Measurements from ENCODE around the gene GAPDHS.

The GAPDHS gene

DNA sequence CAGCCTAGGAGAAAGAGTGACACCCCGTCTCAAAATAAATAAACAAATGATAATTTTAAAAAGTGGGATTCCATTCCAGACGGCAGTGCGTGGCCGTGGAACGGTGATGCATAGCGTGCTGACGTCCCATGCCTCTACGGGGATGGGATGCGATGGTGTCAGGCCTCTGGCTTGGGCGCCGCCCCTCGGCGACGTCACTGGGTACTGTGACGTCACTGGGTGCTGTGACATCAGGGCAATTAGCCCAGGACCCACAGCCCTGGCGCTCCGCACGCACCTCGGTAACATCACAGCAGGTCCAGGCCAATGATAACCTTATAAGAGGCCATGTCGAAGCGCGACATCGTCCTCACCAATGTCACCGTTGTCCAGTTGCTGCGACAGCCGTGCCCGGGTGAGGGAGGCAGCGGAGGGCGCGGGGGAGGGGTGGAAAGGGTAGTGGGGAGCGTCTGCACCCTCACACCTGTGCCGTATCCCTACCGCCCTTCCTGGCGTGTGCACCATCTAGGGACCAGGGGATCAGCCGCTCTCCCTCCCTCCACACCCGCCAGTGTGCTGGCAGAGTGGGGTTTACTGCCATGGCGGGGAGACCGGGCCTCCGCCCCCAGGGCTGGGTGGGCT is at the start of gene GAPDHS:
Gene GAPDHS (plus strand): TSS at position 256 of the 621 bp plus-strand sequence. CDS start 72 bp downstream, at position 328.
- no peak for DNase-seq

DNA sequence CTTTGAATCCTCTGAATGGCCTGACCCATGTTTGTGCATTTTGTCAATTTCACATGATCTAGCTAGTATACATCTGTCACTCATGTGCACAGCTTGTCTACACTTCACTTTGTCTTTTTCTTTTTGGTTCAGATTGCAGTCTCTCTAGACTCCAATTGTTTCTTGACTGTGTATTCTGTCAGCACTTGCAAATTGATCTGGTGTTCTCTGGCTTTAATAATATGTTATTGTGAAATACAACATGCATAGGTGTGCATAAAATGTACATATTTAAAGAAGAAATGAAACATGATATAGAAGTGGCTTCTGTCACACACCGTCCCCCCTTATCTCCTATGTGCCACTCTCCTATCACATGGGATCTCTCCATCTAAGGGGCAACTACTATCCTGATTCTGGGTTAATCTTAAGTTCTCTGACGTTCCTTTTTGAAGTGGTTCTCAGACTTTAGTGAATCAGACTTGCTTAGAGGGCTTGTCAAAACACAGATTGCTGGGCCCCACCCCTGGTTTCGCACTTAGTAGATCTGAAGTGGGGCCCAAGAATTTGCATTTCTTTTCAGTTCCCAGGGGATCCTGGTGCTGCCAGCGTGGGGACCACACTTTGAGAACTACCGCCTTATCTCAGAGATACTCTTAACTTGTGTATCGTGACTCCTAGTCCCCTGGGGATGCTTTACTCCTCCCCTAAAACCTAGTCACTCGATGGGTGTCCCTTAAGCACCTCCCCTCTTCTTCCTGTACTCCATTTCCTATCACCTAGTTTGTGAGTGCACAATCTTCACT is 48.8 kb upstream of the GAPDHS start:
- DNase-seq = no peak

DNA sequence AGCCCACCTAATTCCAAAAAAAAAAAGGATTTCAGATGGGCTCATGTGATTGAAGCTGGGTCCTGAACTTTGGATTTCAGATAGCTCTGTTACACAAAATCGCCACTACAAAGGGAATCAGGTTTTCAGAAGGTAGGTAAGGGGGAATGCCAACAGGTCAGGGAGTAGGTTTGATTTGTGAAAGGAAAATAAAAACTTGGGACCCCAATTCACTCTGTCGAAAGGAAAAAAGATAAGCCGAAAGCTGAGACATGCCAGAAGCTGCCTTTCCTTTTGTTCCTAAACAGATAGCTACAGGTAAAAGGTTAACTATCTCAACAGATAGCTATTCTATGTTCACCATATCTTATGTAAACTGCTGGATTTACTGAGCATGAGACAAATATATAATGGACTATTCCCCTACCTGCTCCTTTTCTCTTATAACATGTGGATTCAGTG is 47.0 kb upstream of the GAPDHS start:
- DNase-seq = no peak

DNA sequence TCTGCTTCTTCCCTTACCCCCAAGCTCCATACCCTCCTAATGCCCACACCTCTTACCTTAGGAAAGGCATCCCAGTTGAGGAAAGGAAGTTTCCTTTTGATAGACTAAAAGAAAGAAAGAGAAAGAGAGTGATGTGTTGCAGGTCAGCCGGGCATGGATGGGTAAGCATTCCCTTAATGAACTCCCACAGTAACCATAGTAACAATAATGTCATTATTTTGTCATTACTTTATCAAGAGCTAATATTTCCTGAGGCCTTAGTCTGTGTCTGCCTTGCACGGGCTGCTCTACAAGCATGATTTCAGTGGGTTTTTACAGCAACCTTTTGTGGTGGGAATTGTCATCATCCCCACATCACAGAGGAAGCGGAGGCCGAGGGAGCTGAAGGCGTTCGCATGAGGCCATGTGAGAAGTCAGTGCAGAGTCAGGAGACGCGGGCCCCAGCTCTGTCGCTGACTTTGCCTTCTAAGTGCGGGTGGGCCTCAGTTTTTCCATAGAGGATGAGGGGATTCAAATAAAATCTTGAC is 45.5 kb upstream of the GAPDHS start:
- DNase-seq = no peak

DNA sequence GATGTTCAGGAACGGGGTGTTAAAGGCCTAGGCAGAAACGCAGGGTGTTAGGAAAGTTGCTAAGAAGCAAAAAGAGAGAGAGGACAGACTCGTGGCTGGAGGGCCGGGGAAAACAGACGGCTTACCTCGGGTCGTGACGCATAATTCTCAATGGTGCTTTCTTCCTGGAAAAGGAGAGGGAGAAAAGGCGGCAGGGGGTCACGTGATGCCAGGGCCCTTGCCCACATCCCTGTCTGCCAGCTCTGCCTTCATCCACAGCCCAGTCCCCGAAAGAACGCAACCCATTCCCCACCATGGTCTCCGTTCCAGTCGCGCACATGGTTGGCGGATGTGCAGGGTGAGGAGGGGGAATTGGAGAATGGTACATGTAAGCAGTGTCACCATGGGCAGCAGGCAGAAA is 44.6 kb upstream of the GAPDHS start:
- DNase-seq = no peak

DNA sequence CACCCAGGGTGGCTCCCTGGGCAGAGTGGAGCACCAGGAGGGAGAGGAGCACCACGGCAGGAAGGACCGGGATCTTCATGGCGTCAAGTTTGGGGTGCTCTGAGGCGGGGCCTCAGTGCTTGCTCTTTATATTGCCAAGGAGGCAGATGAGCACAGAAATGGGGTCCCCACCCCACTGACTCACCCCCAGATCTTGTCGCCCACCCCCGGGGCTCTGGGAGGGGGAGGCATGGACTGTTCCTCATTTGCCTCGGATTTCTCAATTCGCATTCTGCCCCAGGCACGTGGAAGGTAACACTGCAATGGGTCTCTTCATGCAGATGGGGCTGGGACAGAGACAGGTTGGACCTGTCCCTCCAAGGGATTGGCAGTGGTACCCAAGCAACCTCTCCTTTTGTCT is 42.9 kb upstream of the GAPDHS start, which contains the start of gene KRTDAP:
Gene KRTDAP (minus strand): TSS at position 101 of the 400 bp plus-strand sequence. CDS start 22 bp downstream, at position 79.
- no peak for DNase-seq

DNA sequence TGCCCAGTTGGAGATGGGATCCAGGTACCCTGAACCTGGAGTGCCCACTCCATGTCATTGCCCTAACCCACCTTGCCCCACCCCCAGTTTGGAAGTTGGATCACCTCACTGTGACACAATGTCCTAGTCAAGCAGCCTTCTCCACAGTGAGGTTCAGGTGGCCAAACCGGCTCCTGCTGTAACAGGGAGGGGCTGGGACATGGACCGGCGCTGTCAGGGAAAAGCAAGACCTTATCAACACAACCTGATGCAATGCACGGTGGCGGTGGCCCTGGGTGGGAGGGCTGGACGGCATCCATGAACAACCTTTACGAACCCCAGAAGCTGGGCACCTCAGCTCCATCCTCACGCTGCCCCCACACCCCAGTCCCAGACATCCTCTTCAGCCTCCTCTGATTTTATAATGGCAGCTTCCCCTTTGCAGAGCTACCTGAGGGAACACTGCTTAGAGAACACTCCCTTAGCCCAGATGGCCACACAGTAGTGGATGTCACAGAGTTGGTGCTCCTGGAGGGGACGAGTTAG is 41.4 kb upstream of the GAPDHS start:
- DNase-seq = no peak

DNA sequence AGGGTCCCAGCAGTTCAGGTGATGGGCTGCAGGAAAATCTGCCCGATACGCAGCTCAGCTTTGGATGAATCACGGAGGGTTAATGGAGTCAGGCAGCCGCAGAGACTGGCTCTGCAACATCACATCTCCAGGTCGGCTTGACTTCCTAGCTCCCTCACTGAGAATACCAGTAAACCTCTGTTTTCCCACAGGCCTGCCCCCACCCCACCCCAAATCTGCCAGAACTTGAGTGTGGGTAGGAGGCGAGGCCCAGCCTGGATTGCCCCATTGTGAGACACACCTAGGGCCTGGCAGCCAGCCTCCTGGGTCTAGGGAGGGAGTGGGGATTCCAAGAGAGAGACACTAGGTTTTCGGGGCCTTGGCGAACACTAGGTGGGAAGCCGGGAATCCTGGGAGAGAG is 39.3 kb upstream of the GAPDHS start:
- no peak for DNase-seq

DNA sequence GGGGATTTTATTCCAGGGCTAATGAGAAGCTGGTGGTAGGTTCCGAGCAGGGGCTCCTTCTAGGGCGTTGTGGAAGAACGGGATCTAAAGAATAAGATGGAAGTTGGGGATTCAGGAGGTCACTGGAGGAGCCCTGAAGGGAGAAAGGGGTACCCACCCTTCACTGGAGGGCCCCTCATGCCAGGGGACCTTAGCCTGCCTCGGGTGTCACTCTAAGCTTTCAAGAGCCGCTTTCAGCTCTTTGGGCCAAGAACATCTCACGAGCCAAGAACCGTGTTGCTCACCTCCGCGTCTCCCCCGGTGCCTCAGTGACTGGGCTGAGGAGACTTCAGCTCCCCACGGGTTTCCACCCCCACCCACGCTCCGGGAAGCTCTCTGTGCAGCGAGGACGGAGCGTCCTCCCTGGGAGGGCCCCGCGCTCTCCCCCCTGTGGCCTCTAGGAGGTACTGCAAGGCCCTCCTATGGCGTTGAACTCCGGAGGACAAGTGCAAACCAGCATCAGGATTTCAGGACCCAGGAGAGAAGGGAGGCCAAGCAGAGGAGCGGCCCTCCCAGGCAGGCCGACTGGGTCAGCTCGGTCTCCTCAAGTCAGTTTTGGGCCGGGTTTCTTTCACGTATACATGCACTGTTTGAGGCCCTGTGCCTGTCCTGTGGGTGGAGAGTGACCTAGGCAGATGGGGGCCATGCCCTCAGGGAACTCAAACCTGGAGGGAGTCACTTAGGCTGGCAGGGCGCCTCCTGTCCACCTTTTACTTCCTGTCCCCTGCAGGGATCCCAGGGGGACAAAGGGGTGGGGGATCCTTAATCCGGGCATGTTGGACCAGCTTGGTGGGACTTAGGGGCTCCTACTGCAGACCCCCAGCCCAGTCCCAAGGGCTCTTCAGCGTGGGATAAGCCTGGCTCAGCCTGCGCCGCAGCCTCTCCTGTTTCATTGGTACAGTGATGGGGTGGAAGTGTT is 37.9 kb upstream of the GAPDHS start:
- peak; percentile 84 for DNase-seq

DNA sequence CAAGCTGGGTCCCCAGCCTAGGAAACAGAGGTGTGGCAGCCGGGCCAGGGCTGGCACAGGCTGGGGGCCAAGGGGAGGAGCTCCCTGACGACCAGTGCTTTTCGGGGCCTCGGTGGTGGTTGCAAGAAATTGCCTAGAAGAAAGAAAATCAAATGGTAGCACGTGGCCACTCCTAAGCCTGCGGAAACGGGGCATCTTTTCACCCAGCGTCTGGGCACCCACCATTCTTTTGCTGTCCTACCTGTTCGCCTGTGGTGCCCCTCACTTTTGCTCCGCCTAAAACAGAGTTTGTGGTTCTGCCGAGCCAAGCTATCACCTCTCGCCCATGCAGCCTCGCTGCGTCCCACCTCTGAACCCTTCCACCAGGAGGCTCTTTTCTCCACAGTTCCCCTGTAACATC is 35.9 kb upstream of the GAPDHS start:
- no peak for DNase-seq

DNA sequence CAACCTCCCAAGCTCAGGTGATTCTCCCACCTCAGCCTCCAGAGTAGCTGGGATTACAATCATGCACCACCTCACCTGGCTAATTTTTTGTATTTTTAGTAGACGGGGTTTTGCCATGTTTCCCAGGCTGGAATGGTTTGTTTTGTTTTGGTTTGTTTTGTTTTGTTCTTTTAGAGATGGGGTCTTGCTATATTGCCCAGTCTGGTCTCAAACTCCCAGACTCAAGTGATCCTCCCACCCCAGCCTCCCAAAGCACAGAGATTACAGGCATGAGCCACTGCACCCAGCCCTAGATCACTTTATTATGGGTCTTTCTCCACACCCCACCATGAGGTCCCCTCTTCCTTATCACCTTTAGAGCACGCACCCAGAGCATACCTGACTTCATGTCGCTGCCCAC is 35.0 kb upstream of the GAPDHS start:
- no peak for DNase-seq

DNA sequence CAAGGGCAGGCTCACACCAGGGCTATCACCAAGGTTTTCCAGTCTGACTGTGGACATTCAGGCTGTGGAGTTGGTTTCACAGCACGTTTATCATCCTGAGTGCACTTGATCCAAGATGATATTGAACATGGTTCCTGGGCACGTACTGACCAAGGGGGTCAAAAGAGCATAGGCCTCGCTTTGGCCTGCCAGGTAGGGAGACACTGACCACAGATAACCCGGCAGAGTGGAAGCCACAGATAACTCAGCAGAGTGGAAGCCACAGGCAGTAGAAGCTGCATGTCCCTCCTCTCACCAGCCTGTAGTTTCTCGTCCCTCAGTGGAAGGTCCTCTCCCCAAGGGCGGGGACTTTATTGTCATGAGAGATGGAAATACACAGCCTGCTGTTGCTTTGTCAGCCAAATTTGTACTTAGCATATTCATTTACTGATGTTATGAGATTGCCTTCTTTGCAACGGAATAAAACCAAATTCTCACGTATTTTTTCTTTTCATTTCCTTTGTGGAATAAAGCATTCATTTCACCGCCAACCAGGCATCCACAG is 34.2 kb upstream of the GAPDHS start:
- DNase-seq = no peak

DNA sequence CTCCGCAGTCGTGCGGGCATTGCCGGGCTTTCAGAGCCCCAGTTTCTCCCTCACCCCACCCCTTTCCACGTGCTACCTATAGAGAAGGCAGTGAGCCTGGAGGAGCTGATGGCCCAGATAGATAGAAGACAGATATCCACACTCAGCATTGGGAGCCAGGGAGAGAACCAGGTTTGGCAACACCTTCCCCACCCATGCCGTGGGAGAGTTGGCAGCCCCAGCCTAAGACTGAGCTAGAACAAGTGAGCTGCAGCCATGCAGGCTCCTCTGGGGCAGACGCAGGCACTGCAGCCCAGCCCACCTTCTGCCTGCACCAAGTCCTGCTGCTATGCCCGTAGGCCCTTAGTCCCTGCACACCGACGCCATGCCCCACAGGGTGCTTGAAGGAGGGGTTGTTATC is 32.6 kb upstream of the GAPDHS start:
- no peak for DNase-seq

DNA sequence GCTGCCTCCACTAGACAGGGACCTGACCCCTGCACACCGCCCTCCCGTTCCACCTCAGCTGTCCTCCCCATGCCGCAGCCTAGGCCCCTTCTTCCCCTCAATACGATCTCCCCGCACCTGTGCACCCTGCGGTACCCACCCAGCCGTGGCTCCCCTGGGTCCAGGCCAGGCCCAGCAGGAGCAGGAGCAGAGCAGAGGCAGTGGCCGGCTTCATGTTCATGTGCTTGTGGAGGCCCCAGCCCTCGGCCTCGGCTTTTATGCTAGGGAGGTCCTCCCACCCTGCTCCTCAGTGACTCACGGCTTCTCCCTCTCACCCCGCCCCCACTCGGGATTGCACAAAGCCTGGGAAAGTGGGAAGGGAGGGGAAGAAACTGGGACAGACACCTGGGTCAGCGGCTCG is 31.6 kb upstream of the GAPDHS start:
- DNase-seq = peak; percentile 70

DNA sequence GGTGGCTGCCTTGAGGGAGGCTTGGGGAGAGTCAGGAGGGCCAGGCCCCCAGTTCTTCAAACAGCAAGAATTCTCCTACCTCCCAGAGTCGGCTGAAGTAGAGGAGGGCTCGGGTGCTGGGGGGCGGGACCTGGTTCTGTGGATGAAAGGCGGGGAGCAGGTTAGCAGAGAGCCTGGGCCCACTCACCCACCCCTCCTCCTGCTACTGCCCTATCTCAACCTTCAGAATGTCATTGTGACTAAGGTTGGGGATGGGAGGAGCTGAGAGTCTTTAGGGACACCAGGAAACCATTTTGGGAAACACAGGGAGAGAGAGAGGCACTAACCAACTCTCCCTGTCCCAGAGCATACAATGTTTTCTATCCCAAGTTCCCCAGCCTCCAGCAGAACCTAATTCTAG is 30.5 kb upstream of the GAPDHS start:
- no peak for DNase-seq

DNA sequence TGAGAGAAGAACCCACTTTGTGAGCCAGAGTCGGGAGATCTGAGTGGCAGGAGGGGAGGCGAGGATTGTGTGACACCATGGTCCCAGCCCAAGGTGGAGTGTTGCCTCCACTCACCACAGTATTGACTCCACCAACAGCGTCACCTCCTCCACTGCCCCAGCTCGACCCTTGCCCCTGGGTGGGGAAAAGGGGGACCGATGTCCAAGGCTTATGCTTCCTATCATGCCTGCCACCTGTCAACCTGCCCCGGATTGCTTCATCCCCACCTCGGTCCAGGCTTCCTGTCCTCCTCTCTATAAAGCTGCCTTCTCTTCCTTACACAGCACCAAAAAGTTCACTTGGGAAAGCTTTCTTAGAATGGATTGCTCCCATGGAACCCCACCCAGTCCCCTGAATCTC is 27.2 kb upstream of the GAPDHS start:
- no peak for DNase-seq

DNA sequence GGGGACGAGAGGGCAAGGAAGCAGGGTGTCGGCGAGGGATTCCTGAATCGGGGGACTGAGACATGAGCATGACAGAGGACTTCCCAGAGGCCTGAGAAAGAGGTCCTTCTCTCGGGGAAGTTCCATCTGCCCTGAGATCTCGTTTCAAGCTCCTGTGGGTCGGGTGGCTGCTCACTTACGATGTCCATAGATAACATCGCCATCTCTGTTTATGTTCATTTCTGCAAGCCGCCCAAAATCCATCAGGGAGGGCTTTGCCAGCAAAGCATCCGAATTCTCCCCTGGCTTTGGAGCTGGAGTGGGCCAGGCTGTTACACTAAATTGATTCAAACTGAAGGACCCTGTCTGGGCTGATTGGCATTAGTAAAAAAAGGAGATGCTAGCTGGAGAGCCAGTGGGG is 25.7 kb upstream of the GAPDHS start:
- no peak for DNase-seq

DNA sequence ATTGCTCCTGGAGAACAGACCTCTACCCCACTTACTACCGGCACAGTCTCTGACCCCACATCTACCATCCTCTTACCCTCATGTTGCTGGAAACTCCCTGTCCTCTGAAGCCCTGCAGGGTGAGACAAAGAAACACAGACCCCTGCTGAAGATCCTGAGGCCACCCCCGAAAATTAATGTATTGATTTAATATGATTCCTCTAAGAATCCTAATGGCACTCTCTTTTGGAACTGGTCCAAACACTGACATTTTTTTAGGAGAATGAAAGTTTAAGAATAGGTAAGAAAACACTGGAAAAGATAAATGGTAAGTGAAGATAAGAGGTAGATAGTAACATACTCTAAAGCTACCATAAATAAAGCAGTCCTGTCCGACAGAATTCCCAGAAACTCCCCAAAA is 25.1 kb upstream of the GAPDHS start:
- no peak for DNase-seq

DNA sequence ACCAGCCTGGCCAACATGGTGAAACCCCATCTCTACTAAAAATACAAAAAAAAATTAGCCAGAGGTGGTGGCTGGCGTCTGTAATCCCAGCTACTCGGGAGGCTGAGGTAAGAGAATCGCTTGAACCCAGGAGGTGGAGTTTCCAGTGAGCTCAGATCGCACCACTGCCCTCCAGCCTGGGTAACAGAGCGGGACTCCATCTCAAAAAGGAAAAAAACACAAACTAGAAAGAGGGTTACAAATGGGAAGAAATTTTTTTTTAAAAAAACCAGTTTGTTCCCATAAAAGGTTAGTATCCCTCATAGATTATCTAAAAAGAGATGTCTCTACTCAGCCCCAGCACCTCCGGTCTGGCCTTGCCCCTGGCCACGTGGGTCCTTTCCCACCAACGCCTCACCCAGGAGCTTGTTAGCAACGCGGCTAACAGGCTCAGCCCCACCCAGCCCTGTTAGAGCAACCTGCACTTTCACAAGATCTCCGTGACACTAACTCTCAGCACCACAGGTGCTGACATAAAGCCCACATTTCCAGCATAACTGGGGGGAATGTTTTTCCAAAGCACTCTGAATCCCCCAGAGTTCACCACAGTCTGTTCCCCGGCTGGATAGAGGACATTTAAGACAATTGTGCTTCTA is 24.1 kb upstream of the GAPDHS start:
- peak; percentile 80 for DNase-seq

DNA sequence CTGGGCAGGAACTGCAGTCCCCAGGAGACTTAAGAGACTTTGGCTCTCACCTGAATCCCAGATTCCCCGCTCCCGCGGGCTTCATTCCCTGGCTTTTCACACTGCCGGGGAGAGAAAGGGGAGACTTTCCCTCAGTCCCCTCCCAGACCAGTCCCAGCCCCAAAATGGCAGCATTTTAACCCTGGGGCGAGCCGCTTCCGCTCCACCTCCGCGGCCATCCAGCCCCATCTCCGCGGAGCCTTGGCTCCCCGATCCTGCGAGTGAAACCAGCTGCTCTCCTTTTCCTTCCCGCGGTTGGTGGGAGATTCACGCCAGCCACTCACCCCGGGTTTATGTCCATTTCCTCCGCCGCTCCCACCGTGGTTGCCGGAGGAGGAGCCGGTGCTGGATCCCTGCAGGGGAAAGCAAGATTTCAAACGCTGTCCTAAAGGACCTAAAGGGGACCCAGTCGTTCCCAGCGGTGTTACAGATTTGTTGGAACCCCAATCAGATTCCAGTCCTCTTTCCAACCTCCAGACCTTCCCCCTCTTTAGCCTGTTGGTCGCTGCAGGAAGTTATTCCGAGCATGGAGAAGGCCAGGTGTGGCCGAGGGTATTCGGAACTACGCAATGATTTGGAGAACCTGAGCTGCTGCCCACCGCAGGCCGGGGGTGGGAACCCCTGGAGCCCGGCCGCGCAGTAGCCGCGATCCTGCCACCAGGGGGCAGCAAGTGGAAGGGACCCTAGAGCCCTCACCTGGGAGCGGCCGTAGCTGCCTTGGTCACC is 23.2 kb upstream of the GAPDHS start:
- DNase-seq = peak; percentile 95

DNA sequence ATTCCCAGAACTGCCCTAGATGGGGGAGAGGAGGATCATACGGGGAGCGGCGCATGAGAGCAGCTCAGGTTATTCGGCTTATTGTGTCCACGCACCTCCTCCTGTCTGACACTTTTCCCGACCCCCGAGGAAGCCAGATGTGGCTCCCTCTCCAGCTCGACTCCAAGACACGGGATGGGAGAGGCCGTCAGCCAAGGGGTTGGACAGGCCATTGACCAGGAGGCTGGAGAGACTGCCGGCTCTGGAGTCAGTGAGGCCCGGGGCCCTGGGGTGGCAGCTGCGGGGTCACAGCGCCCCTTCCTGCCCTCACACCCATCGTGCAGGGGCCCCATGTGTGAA is 22.7 kb upstream of the GAPDHS start:
- no peak for DNase-seq
